NCI-H1436 treated with DMSO at 0.1 percent for 48 hours (cell line): ENCODE measurements around the gene MSX1.

ENCODE experiments used
- DNase-seq: peaks from one replicate; lab custom pipeline; 2025; lab: John Stamatoyannopoulos, UW

Gene MSX1

DNA sequence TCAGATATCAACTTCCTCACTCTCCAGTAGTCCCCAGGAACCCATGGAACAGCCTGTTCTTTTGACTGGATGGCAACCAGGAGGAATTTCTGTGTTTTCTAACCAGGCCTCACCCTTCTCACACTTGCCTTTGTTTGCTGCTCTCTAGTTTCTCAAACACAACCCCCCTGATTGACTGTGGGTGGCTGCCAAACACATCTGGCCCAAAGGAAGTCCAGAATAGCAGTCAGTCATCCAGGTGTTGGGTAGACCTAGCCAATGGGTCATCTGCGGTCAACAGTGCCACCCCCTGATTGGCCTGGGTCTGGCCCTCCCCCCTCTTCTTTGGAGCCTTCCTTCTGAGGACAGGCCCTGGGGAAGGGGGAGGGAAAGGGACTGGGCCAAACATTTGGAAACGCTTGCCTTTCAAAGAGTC is 53.7 kb downstream of the MSX1 start:
- no peak for DNase-seq
